ENCODE results near the gene SARNP. TPM values are rescaled to one million over a fixed set of nuclear protein-coding genes. Genes with fewer than 3 reads are reported as not detected.

SARNP gene
- total RNA-seq, 2 experiments from 2014 or later: 86.1 to 92.0 TPM

DNA sequence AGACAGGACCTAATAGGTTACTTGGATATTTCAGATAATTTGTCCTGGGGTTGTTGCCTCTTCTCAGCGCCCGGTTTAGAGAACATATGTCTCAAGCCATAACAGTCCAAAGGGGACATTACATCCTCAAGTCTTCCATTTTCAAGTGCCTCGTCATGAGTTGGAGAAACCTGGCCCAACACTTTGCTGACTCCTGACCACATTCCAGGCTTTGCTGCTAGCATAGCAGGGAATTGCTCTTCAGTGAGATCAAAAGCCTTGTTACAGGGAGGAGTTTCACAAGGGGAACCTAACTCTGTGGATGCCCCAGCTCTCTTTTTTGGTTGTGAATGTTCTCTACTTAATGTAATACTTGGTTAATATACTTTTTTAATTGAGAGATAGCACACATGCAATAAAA lies 33.4 kb upstream of the SARNP start:
- H3K9me2 ChIP-seq (ENCODE audit: insufficient read depth, low read length): no peaks in the 10 kb centered on the region
- ChIA-PET POLR2A (interaction anchor here (1.6 kb wide), 1 partner anchor 9 kb away, joined by 5 read pairs; no protein-coding TSS in a partner anchor), CTCF (ENCODE audit: unreplicated experiment) (no interaction called here)
- no peak overlapping the region for H3K27ac ChIP-seq (ENCODE audit: low read depth, low read length, poor library complexity, severe bottlenecking)
- no peaks in the 10 kb centered on the region for H3K36me3 ChIP-seq (ENCODE audit: insufficient read depth, low read length)
- H3K4me3 ChIP-seq (ENCODE audit: low read depth, low read length, poor library complexity, severe bottlenecking): no peak overlapping the region
- no peaks in the 10 kb centered on the region for H3K79me2 ChIP-seq (ENCODE audit: insufficient read depth, low read depth, low read length)
- H4K20me1 ChIP-seq (ENCODE audit: insufficient read depth, low read length): no peaks in the 10 kb centered on the region
- H3K4me1 ChIP-seq (ENCODE audit: insufficient read depth, low read length, poor library complexity, severe bottlenecking): no peaks in the 10 kb centered on the region
- no peak overlapping the region for H2AFZ ChIP-seq (ENCODE audit: low read length)
- H3K4me2 ChIP-seq (ENCODE audit: low read length): no peak overlapping the region
- intact Hi-C loops (cut with micrococcal nuclease; ENCODE audit: unreplicated experiment): no loop called here
- BruUV-seq (replicated peaks): no TSS peak
- no peak for DNase-seq (ENCODE audit: low spot score)
- no peaks in the 10 kb centered on the region for H3K9me3 ChIP-seq (ENCODE audit: low read length)
- TF ChIP-seq, protein P1, sequence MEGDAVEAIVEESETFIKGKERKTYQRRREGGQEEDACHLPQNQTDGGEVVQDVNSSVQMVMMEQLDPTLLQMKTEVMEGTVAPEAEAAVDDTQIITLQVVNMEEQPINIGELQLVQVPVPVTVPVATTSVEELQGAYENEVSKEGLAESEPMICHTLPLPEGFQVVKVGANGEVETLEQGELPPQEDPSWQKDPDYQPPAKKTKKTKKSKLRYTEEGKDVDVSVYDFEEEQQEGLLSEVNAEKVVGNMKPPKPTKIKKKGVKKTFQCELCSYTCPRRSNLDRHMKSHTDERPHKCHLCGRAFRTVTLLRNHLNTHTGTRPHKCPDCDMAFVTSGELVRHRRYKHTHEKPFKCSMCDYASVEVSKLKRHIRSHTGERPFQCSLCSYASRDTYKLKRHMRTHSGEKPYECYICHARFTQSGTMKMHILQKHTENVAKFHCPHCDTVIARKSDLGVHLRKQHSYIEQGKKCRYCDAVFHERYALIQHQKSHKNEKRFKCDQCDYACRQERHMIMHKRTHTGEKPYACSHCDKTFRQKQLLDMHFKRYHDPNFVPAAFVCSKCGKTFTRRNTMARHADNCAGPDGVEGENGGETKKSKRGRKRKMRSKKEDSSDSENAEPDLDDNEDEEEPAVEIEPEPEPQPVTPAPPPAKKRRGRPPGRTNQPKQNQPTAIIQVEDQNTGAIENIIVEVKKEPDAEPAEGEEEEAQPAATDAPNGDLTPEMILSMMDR (conservative IDR thresholded peaks at IDR 0.05; ENCODE audit: low read length): no peak
- TF ChIP-seq EZH2phosphoT487 (IDR thresholded peaks at IDR 0.05; ENCODE audit: borderline replicate concordance, low read depth, low read length): no peak

DNA sequence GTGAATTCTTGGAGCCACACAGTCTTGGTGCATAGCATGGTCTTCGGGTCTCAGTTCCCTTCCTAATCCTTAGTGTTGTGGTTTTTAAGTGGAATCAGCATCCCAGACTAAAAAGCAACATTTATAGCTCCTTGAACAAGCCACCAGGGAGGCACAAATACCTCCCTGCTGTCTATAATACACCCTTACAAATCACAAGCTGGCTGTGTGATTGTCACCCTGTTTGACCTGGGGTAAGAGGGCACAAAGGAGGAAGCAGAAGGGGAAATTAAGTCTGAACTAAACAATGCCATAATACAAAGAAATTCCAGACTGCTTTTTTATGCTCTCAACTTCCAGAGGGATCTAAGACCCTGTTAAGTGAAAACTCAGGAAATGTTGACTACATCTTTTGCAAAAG lies 32.9 kb upstream of the SARNP start:
- Histone ChIP-seq H4K20me1 (ENCODE audit: insufficient read depth, low read length) (no peaks in the 10 kb centered on the region), H3K9me2 (ENCODE audit: insufficient read depth, low read length) (no peaks in the 10 kb centered on the region), H3K36me3 (ENCODE audit: insufficient read depth, low read length) (no peaks in the 10 kb centered on the region), H3K4me1 (ENCODE audit: insufficient read depth, low read length, poor library complexity, severe bottlenecking) (no peaks in the 10 kb centered on the region), H3K4me3 (ENCODE audit: low read depth, low read length, poor library complexity, severe bottlenecking) (no peak overlapping the region), H3K27ac (ENCODE audit: low read depth, low read length, poor library complexity, severe bottlenecking) (no peak overlapping the region), H2AFZ (ENCODE audit: low read length) (no peak overlapping the region), H3K9me3 (ENCODE audit: low read length) (no peaks in the 10 kb centered on the region), H3K4me2 (ENCODE audit: low read length) (no peak overlapping the region), H3K79me2 (ENCODE audit: insufficient read depth, low read depth, low read length) (no peaks in the 10 kb centered on the region)
- BruUV-seq (replicated peaks): no TSS peak
- DNase-seq (ENCODE audit: low spot score): no peak
- intact Hi-C loops (cut with micrococcal nuclease; ENCODE audit: unreplicated experiment): no loop called here
- TF ChIP-seq, protein P1 (conservative IDR thresholded peaks at IDR 0.05; ENCODE audit: low read length): no peak
- TF ChIP-seq EZH2phosphoT487 (IDR thresholded peaks at IDR 0.05; ENCODE audit: borderline replicate concordance, low read depth, low read length): no peak
- ChIA-PET CTCF (ENCODE audit: unreplicated experiment) (no interaction called here), POLR2A (interaction anchor here (1.6 kb wide), 1 partner anchor 9 kb away, joined by 5 read pairs; no protein-coding TSS in a partner anchor)

DNA sequence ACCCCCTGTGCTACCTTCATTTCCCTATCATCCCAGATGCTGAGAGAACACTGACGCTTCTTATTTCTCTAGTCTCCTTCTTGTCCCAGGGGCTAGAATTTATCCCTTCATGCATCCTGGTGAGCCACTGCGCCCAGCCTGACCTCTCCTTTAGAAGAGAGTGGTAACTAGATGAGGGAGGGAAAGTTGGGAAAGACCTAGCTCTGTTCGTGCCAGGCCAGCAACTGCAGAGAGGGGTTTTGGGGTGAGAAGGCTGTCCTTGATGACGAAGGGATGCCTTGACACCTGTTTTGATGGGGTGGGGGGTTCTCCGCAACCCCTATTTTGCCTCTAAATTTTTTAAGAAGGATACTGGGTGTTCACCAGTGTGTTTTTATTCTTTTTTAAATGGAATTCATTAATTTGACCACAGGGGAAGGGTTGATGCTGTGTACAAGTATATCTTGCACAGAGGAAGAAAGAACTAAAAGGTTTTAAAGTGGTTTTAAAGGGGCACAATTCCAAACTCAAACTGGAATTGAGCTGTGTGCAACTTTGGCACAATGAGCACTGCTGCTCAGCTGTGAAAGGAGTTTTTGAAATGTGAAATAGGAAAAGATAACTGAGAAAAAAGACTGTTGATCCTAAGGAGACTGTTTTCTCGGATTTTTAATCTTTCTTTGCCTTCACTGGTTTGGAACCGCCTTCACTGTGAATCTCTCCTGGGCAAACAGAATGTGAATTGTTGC lies 32.3 kb upstream of the SARNP start:
- H3K9me2 ChIP-seq (ENCODE audit: insufficient read depth, low read length): no peaks in the 10 kb centered on the region
- DNase-seq (ENCODE audit: low spot score): no peak
- no peaks in the 10 kb centered on the region for H3K4me1 ChIP-seq (ENCODE audit: insufficient read depth, low read length, poor library complexity, severe bottlenecking)
- H3K4me2 ChIP-seq (ENCODE audit: low read length): no peak overlapping the region
- H3K79me2 ChIP-seq (ENCODE audit: insufficient read depth, low read depth, low read length): no peaks in the 10 kb centered on the region
- H3K36me3 ChIP-seq (ENCODE audit: insufficient read depth, low read length): no peaks in the 10 kb centered on the region
- H3K4me3 ChIP-seq (ENCODE audit: low read depth, low read length, poor library complexity, severe bottlenecking): no peak overlapping the region
- BruUV-seq (replicated peaks): no TSS peak
- POLR2A ChIA-PET: no interaction called here
- H2AFZ ChIP-seq (ENCODE audit: low read length): no peak overlapping the region
- no peaks in the 10 kb centered on the region for H3K9me3 ChIP-seq (ENCODE audit: low read length)
- no peaks in the 10 kb centered on the region for H4K20me1 ChIP-seq (ENCODE audit: insufficient read depth, low read length)
- CTCF ChIA-PET (ENCODE audit: unreplicated experiment): no interaction called here
- no peak overlapping the region for H3K27ac ChIP-seq (ENCODE audit: low read depth, low read length, poor library complexity, severe bottlenecking)
- intact Hi-C loops (cut with micrococcal nuclease; ENCODE audit: unreplicated experiment): no loop called here
- no peak for TF ChIP-seq EZH2phosphoT487 (IDR thresholded peaks at IDR 0.05; ENCODE audit: borderline replicate concordance, low read depth, low read length)
